Measurements from ENCODE around the gene PDIA3. TPM values are rescaled to one million over a fixed set of nuclear protein-coding genes. Genes with fewer than 3 reads are reported as not detected.
"Not testable (repeated sequence)": the region's sequence is repeated elsewhere in the genome, so short reads cannot be mapped to it uniquely, and the experiment has no call there.

PDIA3 gene
- total RNA-seq, 3 donors from 2014 or later: 434 to 498 (median 449) TPM

- H3K4me1 Mint-ChIP-seq (ENCODE audit: low read depth): peaks cover 45% of the 10 kb centered on the region
- no peaks in the 10 kb centered on the region for H3K9me3 Mint-ChIP-seq
- no peaks in the 10 kb centered on the region for H3K27me3 Mint-ChIP-seq (ENCODE audit: low read depth)
- ATAC-seq (no peak), DNase-seq (no peak)
- peak overlapping the region; percentile 98 for H3K4me3 Mint-ChIP-seq
- H3K36me3 Mint-ChIP-seq (ENCODE audit: insufficient read depth): peaks cover 35% of the 10 kb centered on the region
These were observed 47.4 kb downstream of the PDIA3 start for GRCh38 chr15:43793647-43794046.

GRCh38 chr15:43794269-43795037 lies 48.2 kb downstream of the PDIA3 start:
- H3K9me3 Mint-ChIP-seq: no peaks in the 10 kb centered on the region
- H3K36me3 Mint-ChIP-seq (ENCODE audit: insufficient read depth): peaks cover 41% of the 10 kb centered on the region
- peaks cover 50% of the 10 kb centered on the region for H3K4me1 Mint-ChIP-seq (ENCODE audit: low read depth)
- no peak for DNase-seq
- no peak for ATAC-seq
- peak overlapping the region; percentile 98 for H3K4me3 Mint-ChIP-seq
- no peaks in the 10 kb centered on the region for H3K27me3 Mint-ChIP-seq (ENCODE audit: low read depth)

- Mint-ChIP-seq H3K9me3 (no peaks in the 10 kb centered on the region), H3K4me1 (ENCODE audit: low read depth) (peaks cover 57% of the 10 kb centered on the region), H3K27me3 (ENCODE audit: low read depth) (no peaks in the 10 kb centered on the region), H3K4me3 (no peak overlapping the region), H3K36me3 (ENCODE audit: insufficient read depth) (peaks cover 45% of the 10 kb centered on the region)
- DNase-seq (no peak), ATAC-seq (no peak)
These were observed 49.0 kb downstream of the PDIA3 start for GRCh38 chr15:43795197-43795596.

GRCh38 chr15:43795997-43796396 lies 49.8 kb downstream of the PDIA3 start:
- Mint-ChIP-seq H3K4me3 (no peak overlapping the region), H3K36me3 (ENCODE audit: insufficient read depth) (peaks cover 51% of the 10 kb centered on the region), H3K27me3 (ENCODE audit: low read depth) (no peaks in the 10 kb centered on the region), H3K9me3 (no peaks in the 10 kb centered on the region), H3K4me1 (ENCODE audit: low read depth) (peaks cover 59% of the 10 kb centered on the region)
- no peak for ATAC-seq
- DNase-seq: no peak

- H3K4me1 Mint-ChIP-seq (ENCODE audit: low read depth): peaks cover 61% of the 10 kb centered on the region
- ATAC-seq: no peak
- H3K9me3 Mint-ChIP-seq: no peaks in the 10 kb centered on the region
- H3K36me3 Mint-ChIP-seq (ENCODE audit: insufficient read depth): peaks cover 56% of the 10 kb centered on the region
- DNase-seq: no peak
- H3K4me3 Mint-ChIP-seq: no peak overlapping the region
- H3K27me3 Mint-ChIP-seq (ENCODE audit: low read depth): no peaks in the 10 kb centered on the region
These were observed 50.3 kb downstream of the PDIA3 start for GRCh38 chr15:43796566-43796965.

- no peak for ATAC-seq
- Mint-ChIP-seq H3K36me3 (ENCODE audit: insufficient read depth) (peaks cover 52% of the 10 kb centered on the region), H3K4me1 (ENCODE audit: low read depth) (peaks cover 48% of the 10 kb centered on the region), H3K4me3 (peak overlapping the region; percentile 37), H3K9me3 (no peaks in the 10 kb centered on the region), H3K27me3 (ENCODE audit: low read depth) (no peaks in the 10 kb centered on the region)
- DNase-seq: no peak
These were observed 53.1 kb downstream of the PDIA3 start for GRCh38 chr15:43799209-43799944.

GRCh38 chr15:43799945-43800285 lies 53.7 kb downstream of the PDIA3 start, which contains the start of gene SERINC4:
TSS of gene SERINC4 (minus strand) at chr15:43800220. CDS start at chr15:43799986, 234 bp downstream.
- Mint-ChIP-seq H3K4me1 (ENCODE audit: low read depth) (peaks cover 43% of the 10 kb centered on the region), H3K36me3 (ENCODE audit: insufficient read depth) (peaks cover 48% of the 10 kb centered on the region), H3K9me3 (no peaks in the 10 kb centered on the region), H3K4me3 (peak within 1 kb of the TSS; percentile 99), H3K27me3 (ENCODE audit: low read depth) (no peaks in the 10 kb centered on the region)
- DNase-seq (no peak), ATAC-seq (no peak)

- H3K36me3 Mint-ChIP-seq (ENCODE audit: insufficient read depth): peaks cover 43% of the 10 kb centered on the region
- ATAC-seq (peak; percentile 100), DNase-seq (peak; percentile 90)
- H3K4me3 Mint-ChIP-seq: peak within 1 kb of the TSS; percentile 99
- H3K27me3 Mint-ChIP-seq (ENCODE audit: low read depth): no peaks in the 10 kb centered on the region
- H3K4me1 Mint-ChIP-seq (ENCODE audit: low read depth): peaks cover 37% of the 10 kb centered on the region
- H3K9me3 Mint-ChIP-seq: no peaks in the 10 kb centered on the region
These were observed 54.3 kb downstream of the PDIA3 start, which contains the start of gene HYPK for GRCh38 chr15:43800286-43801141. TSS of gene HYPK (plus strand) at chr15:43800599. CDS start at chr15:43800623, 24 bp downstream.

- ATAC-seq; H3K27me3 Mint-ChIP-seq (ENCODE audit: low read depth); H3K4me3 Mint-ChIP-seq; H3K9me3 Mint-ChIP-seq; DNase-seq: not testable (repeated sequence)
- Mint-ChIP-seq H3K36me3 (ENCODE audit: insufficient read depth) (peaks cover 46% of the 10 kb centered on the region), H3K4me1 (ENCODE audit: low read depth) (peaks cover 27% of the 10 kb centered on the region)
These were observed 56.4 kb downstream of the PDIA3 start for GRCh38 chr15:43802676-43803075.

GRCh38 chr15:43808435-43808950 lies 62.3 kb downstream of the PDIA3 start:
- H3K36me3 Mint-ChIP-seq (ENCODE audit: insufficient read depth): peaks cover 37% of the 10 kb centered on the region
- H3K4me3 Mint-ChIP-seq: no peak overlapping the region
- H3K4me1 Mint-ChIP-seq (ENCODE audit: low read depth): peaks cover 9% of the 10 kb centered on the region
- DNase-seq (no peak), ATAC-seq (no peak)
- H3K9me3 Mint-ChIP-seq: no peaks in the 10 kb centered on the region
- H3K27me3 Mint-ChIP-seq (ENCODE audit: low read depth): no peaks in the 10 kb centered on the region

GRCh38 chr15:43808960-43809678 lies 62.9 kb downstream of the PDIA3 start:
- no peak for DNase-seq
- H3K4me1 Mint-ChIP-seq (ENCODE audit: low read depth): peaks cover 9% of the 10 kb centered on the region
- ATAC-seq: no peak
- no peaks in the 10 kb centered on the region for H3K27me3 Mint-ChIP-seq (ENCODE audit: low read depth)
- H3K36me3 Mint-ChIP-seq (ENCODE audit: insufficient read depth): peaks cover 36% of the 10 kb centered on the region
- H3K4me3 Mint-ChIP-seq: no peak overlapping the region
- H3K9me3 Mint-ChIP-seq: no peaks in the 10 kb centered on the region

- Mint-ChIP-seq H3K4me1 (ENCODE audit: low read depth) (peaks cover 12% of the 10 kb centered on the region), H3K36me3 (ENCODE audit: insufficient read depth) (peaks cover 20% of the 10 kb centered on the region)
- DNase-seq; H3K9me3 Mint-ChIP-seq; ATAC-seq; H3K4me3 Mint-ChIP-seq; H3K27me3 Mint-ChIP-seq (ENCODE audit: low read depth): not testable (repeated sequence)
These were observed 68.8 kb downstream of the PDIA3 start for GRCh38 chr15:43815064-43815463.

GRCh38 chr15:43821505-43821904 lies 75.3 kb downstream of the PDIA3 start:
- H3K27me3 Mint-ChIP-seq (ENCODE audit: low read depth): no peaks in the 10 kb centered on the region
- H3K36me3 Mint-ChIP-seq (ENCODE audit: insufficient read depth): peaks cover 6% of the 10 kb centered on the region
- peak overlapping the region; percentile 66 for H3K4me3 Mint-ChIP-seq
- no peaks in the 10 kb centered on the region for H3K9me3 Mint-ChIP-seq
- H3K4me1 Mint-ChIP-seq (ENCODE audit: low read depth): peaks cover 45% of the 10 kb centered on the region
- ATAC-seq: no peak
- no peak for DNase-seq

Measured in activated T-cell treated with anti-CD3 and anti-CD28 coated beads, Interleukin-2, amount 50 U/mL, for 4 hours (primary cell).